ENCODE results near the gene KCNK18.

- no peak for TF ChIP-seq CREB1 (IDR thresholded peaks at IDR 0.05; ENCODE audit: low read depth)
- TF ChIP-seq EGR1 (IDR thresholded peaks at IDR 0.05), result no peak
- no peak for TF ChIP-seq TCF12 (IDR thresholded peaks at IDR 0.05; ENCODE audit: low read depth)
- TF ChIP-seq RAD21 (IDR thresholded peaks at IDR 0.05; ENCODE audit: low read depth), result no peak
- TF ChIP-seq YY1 (IDR thresholded peaks at IDR 0.05; ENCODE audit: low read depth), result no peak
- TF ChIP-seq NFIC (IDR thresholded peaks at IDR 0.05), result no peak
- no peak for TF ChIP-seq MAX (IDR thresholded peaks at IDR 0.05)
- TF ChIP-seq ZBTB7A (IDR thresholded peaks at IDR 0.05; ENCODE audit: low read depth), result no peak
- TF ChIP-seq TAF1 (IDR thresholded peaks at IDR 0.05; ENCODE audit: low read depth), result no peak
- TF ChIP-seq TEAD4 (IDR thresholded peaks at IDR 0.05), result no peak
- TF ChIP-seq FOXM1 (IDR thresholded peaks at IDR 0.05; ENCODE audit: borderline replicate concordance, low read depth), result no peak
These were observed 49.8 kb downstream of the KCNK18 start for GRCh38 chr10:117246997-117247671.

Measured in Ishikawa (cell line).